Thyroid gland (tissue), 4 donors: ENCODE measurements around the gene NR3C1. TPM values are rescaled to one million over a fixed set of nuclear protein-coding genes. Genes with fewer than 3 reads are reported as not detected.

Experiments
- DNase-seq, 2 donors: peaks; one replicate each; pipeline ENCODE4 v3.0.0-alpha.2; 2019
- H3K27ac ChIP-seq, 3 donors: fragments of 200-600 bp; sonication (generic); 1 replicate in 2 of 3; 2 replicates in 1 of 3; pipeline ENCODE4 v1.5.1; 2016 to 2019; ENCODE audit warnings: mild to moderate bottlenecking in 1 of 3, moderate library complexity in 1 of 3
- H3K27me3 ChIP-seq: fragments of 200-600 bp; sonication (generic); one replicate; pipeline ENCODE4 v1.5.1; 2019
- H3K36me3 ChIP-seq, 2 donors: fragments of 200-600 bp; sonication (generic); one replicate each; pipeline ENCODE4 v1.5.1; 2016 to 2019
- H3K4me1 ChIP-seq, 2 donors: fragments of 200-600 bp; sonication (generic); one replicate each; pipeline ENCODE4 v1.5.1; 2017 to 2019
- H3K4me3 ChIP-seq, 3 donors: fragments of 200-600 bp; sonication (generic); replicated peaks in 1 of 3; 1 replicate in 2 of 3; 2 replicates in 1 of 3; pipeline ENCODE4 v1.5.1; 2016; ENCODE audit warnings: mild to moderate bottlenecking in 1 of 3
- H3K9me3 ChIP-seq: fragments of 200-600 bp; sonication (generic); one replicate; pipeline ENCODE4 v1.5.1; 2017
- POLR2A ChIP-seq, 2 donors: fragments of 450-650 bp; IDR thresholded peaks; one replicate each; pipeline ENCODE4 v1.6.1; 2017; ENCODE audit warnings: antibody characterized with exemption in 2 of 2, mild to moderate bottlenecking in 2 of 2, moderate library complexity in 1 of 2
- WGBS, 2 donors: methylation state at CpG; one replicate each; pipeline ENCODE4 v1.1.5; 2017; 5-methylcytosine and 5-hydroxymethylcytosine counted together
- intact Hi-C: fragments of 100-400 bp; cut with DNase I; formaldehyde crosslinking; loops from one replicate; pipeline ENCODE4 v1.15.1; 2023
- total RNA-seq, 4 donors: library from RNA; depleted of rRNA; stranded (reverse); fragments of >200 nt; gene quantifications; one replicate each; pipeline ENCODE4 v1.2.3, GENCODE V29; 2016
- TF ChIP-seq, protein P1 (sequence below), 6 experiments: fragments of 200-600 bp in 3 of 6; fragments of 450-650 bp in 3 of 6; sonication (generic) in 3 of 6; IDR thresholded peaks; one replicate each; pipeline ENCODE4 v1.5.1; 2016 to 2019; ENCODE audit warnings: antibody characterized with exemption in 6 of 6, mild to moderate bottlenecking in 2 of 6, inconsistent platforms in 1 of 6, moderate library complexity in 1 of 6

Gene NR3C1
- total RNA-seq, 4 donors from 2014 or later, result 59.4 to 67.7 (median 65.3) TPM

DNA sequence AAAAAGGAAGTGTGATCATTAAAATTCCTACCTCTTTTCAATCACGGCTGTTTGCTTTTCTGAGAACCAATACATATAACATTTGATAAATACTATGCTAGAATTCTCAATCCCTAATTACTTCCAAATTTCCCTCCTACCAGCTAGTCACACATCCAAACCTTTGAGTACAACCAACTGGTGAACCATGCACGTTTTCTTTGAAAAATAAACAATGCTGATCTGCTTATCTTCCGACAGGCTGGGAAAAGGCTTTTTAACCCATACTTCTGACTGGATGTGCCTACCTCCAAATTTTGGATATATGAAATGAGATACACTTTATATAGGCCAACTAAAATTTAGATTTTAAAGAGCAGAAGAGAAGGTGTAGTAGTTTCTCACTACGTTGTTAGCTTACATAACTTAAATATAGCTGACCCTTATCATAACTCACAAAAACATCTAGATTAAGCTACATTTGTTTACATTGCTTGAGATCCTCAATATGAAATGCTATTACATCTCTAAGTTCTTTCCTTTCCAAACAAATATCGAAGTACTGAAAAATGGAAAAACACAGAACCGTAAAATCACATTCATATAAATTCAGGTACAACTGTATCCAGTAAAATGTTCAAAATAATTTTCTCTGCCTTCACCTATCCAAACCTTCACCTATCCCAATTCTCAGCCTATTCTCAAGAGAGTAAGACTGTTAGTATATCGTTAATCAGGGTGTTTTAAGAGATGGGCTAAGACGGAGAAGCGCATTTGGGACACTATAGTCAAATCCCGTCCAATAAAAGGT lies 2.1 kb downstream of the NR3C1 start:
- Histone ChIP-seq H3K4me1 (peaks cover 24 to 41% of the 10 kb centered on the region in 2 donors), H3K27ac (peak overlapping the region in 1 of 3 donors; percentile 96), H3K36me3 (no peaks in the 10 kb centered on the region), H3K27me3 (no peaks in the 10 kb centered on the region), H3K4me3 (peak overlapping the region in 2 of 3 donors; percentile 81 to 88), H3K9me3 (no peaks in the 10 kb centered on the region)
- intact Hi-C loops, result loop anchor here (10.0 kb wide), 3 partner anchors 387 to 477 kb away; no protein-coding TSS in a partner anchor
- no peak for TF ChIP-seq POLR2A (IDR thresholded peaks at IDR 0.05)
- TF ChIP-seq, protein P1, sequence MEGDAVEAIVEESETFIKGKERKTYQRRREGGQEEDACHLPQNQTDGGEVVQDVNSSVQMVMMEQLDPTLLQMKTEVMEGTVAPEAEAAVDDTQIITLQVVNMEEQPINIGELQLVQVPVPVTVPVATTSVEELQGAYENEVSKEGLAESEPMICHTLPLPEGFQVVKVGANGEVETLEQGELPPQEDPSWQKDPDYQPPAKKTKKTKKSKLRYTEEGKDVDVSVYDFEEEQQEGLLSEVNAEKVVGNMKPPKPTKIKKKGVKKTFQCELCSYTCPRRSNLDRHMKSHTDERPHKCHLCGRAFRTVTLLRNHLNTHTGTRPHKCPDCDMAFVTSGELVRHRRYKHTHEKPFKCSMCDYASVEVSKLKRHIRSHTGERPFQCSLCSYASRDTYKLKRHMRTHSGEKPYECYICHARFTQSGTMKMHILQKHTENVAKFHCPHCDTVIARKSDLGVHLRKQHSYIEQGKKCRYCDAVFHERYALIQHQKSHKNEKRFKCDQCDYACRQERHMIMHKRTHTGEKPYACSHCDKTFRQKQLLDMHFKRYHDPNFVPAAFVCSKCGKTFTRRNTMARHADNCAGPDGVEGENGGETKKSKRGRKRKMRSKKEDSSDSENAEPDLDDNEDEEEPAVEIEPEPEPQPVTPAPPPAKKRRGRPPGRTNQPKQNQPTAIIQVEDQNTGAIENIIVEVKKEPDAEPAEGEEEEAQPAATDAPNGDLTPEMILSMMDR (IDR thresholded peaks at IDR 0.05), result no peak
- WGBS, 2 donors, result 50 to 55% methylated on average over 10 of the region's 10 CpGs
- DNase-seq, result no peak

DNA sequence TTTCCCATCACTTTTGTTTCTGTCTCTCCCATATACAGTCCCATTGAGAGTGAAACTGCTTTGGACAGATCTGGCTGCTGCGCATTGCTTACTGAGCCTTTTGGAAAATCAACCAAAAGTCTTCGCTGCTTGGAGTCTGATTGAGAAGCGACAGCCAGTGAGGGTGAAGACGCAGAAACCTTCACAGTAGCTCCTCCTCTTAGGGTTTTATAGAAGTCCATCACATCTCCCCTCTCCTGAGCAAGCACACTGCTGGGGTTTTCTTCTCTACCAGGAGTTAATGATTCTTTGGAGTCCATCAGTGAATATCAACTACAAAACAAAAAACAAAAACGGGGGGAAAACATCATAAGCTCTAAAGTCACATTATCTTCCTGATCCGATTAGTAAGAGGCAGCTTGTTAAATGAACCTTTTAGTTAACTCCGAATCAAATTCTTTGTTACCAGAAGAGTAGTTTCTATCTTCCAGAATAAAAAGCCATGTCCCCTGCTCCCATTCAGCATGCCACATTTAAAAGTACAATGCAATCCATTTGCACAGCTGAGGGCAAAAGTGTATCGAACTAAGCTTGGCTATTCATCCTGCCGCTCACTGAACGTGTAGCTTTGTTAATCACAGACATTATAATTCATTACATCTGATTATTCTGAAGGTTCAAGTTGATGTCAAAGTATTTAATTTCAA lies 2.8 kb downstream of the NR3C1 start:
- intact Hi-C loops, result loop anchor here (10.0 kb wide), 3 partner anchors 386 to 476 kb away; no protein-coding TSS in a partner anchor
- 69 to 79% methylated on average over 10 of the region's 10 CpGs for WGBS, 2 donors
- TF ChIP-seq, protein P1 (IDR thresholded peaks at IDR 0.05), result no peak
- peak in 1 of 2 donors; percentile 13 for TF ChIP-seq POLR2A (IDR thresholded peaks at IDR 0.05)
- no peaks in the 10 kb centered on the region for H3K27me3 ChIP-seq
- no peak for DNase-seq
- H3K27ac ChIP-seq, result peak overlapping the region in 2 of 3 donors; percentile 12 to 45
- H3K4me1 ChIP-seq, result peaks cover 26 to 48% of the 10 kb centered on the region in 2 donors
- H3K36me3 ChIP-seq, result no peaks in the 10 kb centered on the region
- H3K9me3 ChIP-seq, result no peaks in the 10 kb centered on the region
- H3K4me3 ChIP-seq, result peak overlapping the region in 1 of 3 donors; percentile 1

DNA sequence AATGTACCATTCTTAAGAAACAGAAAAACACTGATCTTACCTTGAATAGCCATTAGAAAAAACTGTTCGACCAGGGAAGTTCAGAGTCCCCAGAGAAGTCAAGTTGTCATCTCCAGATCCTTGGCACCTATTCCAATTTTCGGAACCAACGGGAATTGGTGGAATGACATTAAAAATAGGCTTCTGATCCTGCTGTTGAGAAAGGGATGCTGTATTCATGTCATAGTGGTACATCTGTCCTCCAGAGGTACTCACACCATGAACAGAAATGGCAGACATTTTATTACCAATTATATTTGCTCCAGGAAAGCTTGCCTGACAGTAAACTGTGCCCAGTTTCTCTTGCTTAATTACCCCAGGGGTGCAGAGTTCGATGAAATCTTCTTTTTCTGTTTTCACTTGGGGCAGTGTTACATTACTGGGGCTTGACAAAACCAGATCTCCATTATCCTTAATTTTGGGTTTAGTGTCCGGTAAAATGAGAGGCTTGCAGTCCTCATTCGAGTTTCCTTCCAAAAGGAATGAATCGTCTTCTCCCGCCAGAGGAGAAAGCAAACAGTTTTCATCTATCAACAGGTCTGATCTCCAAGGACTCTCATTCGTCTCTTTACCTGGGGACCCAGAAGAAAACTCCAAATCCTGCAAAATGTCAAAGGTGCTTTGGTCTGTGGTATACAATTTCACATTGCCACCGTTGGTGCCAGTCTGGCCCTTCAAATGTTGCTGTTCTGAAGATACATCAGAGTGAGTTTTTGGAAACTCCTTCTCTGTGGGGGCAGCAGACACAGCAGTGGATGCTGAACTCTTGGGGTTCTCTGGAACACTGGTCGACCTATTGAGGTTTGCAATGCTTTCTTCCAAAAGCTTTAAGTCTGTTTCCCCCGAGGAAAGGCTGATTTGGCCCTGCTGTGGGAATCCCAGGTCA lies 3.6 kb downstream of the NR3C1 start:
- intact Hi-C loops, result loop anchor here (10.0 kb wide), 3 partner anchors 385 to 475 kb away; no protein-coding TSS in a partner anchor
- Histone ChIP-seq H3K36me3 (no peaks in the 10 kb centered on the region), H3K4me1 (peaks cover 29 to 50% of the 10 kb centered on the region in 2 donors), H3K27ac (peak overlapping the region in 1 of 3 donors; percentile 45), H3K27me3 (no peaks in the 10 kb centered on the region), H3K4me3 (peak overlapping the region in 1 of 3 donors; percentile 1), H3K9me3 (no peaks in the 10 kb centered on the region)
- TF ChIP-seq, protein P1 (IDR thresholded peaks at IDR 0.05), result no peak
- no peak for TF ChIP-seq POLR2A (IDR thresholded peaks at IDR 0.05)
- no peak for DNase-seq
- 58 to 66% methylated on average over 12 of the region's 12 CpGs for WGBS, 2 donors

DNA sequence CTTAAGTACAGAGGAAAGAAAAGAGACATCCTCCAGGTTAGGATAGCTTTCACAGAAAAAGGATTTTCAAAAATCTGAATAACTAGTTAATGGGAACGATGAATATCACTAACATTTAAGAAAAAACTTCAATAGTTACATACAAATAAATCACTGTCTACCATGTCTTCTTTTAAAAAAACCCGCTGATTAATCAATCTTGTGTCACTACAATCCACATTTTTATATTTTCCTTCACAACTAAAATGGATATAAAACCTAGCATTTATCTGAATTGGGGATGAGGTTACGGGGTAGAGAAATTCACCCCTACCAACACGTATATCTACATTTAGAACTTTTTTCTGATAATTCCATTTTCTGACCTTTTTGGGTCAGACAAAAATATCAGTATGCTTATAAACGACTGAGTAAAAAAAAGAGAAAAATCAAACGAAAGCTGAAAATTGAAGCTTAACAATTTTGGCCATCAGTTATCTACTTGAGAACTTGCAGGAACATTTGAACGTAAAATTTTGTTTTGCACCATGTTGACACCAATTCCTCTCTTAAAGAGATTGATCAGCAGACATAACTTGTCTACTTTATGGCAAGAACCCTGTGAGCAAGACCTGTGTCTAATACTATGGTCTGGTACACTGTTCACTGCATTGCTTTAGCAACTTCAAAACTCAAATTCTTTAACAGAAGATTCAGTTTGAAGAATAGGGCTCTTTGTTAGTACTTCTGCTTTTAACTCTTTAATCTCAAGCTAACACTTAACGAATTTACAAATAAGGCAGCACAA lies 4.8 kb downstream of the NR3C1 start:
- Histone ChIP-seq H3K27me3 (no peaks in the 10 kb centered on the region), H3K36me3 (no peaks in the 10 kb centered on the region), H3K4me1 (peaks cover 29 to 55% of the 10 kb centered on the region in 2 donors), H3K27ac (peak overlapping the region in 1 of 3 donors; percentile 45), H3K4me3 (peak overlapping the region in 1 of 3 donors; percentile 3), H3K9me3 (no peaks in the 10 kb centered on the region)
- WGBS, 2 donors, result 59 to 60% methylated on average over 8 of the region's 8 CpGs
- DNase-seq, result no peak
- TF ChIP-seq, protein P1 (IDR thresholded peaks at IDR 0.05), result no peak
- no peak for TF ChIP-seq POLR2A (IDR thresholded peaks at IDR 0.05)
- intact Hi-C loops, result no loop called here
